Kasumi-1 (cell line): ENCODE data around the gene NDFIP1.

ENCODE experiments used
- DNase-seq, 2 experiments: peaks; one replicate each; lab custom pipeline; 2025; lab: John Stamatoyannopoulos, UW

The NDFIP1 gene

DNA sequence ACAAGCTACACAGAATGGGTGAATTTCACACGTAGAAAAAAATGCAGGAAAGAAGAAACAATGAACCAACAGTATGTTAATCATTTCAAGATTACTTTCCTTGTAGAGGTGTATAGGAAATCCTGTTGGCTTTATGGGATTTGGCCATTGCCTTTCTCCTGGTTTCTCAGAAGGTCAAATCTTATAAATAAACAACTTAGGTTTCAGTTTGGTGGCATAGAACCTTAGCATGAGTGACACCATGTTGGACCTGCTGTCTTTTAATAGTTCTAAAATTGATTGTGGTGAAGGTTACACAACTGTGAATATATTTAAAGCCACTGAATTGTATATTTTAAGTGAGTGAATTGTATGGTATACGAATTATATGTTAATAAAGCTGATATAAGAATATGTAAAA, 16.7 kb upstream of the NDFIP1 start:
- DNase-seq = no peak

DNA sequence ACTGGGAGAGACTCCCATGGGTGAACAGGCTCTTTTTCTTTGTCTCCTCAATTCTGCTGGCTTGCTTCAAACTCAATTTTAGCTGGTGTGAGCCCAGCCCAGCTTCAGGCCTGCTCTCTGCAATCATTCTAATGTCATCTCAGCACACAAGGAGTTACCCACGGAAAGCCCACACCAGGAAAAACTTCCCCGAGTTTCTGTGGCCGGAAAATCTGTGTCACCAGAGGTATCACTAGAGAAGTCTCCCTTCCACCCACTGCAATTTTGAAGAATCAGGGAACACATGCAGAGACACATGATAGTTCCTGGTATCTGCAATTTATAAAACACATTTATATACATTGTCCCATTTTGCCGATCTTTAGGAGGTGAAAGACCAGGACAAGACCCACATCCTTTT, 13.5 kb upstream of the NDFIP1 start:
- DNase-seq = no peak

GRCh38 chr5:142095651-142096330, 12.8 kb upstream of the NDFIP1 start:
- DNase-seq = no peak

- DNase-seq = no peak
Measured at GRCh38 chr5:142096382-142096781, 12.2 kb upstream of the NDFIP1 start.

DNA sequence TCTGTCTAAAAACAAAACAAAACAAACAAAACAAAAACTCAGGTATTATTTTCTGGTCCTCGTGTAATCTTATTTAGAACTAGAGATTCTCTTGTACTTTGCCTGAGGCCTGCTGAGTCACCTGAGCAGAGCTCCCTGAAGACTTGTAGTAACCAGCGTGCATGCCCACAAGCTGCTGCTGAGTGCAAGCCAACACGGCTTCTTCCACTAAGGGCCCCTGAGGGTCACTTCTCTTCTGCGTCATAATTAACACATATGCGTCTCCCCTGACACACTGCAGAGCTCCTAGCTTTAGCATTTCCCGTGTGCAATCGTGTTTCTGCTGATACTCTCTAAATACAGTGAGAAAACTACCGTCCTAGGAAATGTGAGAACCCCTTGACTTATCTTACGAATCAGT, 10.9 kb upstream of the NDFIP1 start:
- DNase-seq = no peak

- no peak for DNase-seq
Measured at GRCh38 chr5:142098275-142098674, 10.3 kb upstream of the NDFIP1 start.

GRCh38 chr5:142098931-142099330, 9.6 kb upstream of the NDFIP1 start:
- no peak for DNase-seq

GRCh38 chr5:142100307-142100706, 8.3 kb upstream of the NDFIP1 start:
- DNase-seq = no peak

DNA sequence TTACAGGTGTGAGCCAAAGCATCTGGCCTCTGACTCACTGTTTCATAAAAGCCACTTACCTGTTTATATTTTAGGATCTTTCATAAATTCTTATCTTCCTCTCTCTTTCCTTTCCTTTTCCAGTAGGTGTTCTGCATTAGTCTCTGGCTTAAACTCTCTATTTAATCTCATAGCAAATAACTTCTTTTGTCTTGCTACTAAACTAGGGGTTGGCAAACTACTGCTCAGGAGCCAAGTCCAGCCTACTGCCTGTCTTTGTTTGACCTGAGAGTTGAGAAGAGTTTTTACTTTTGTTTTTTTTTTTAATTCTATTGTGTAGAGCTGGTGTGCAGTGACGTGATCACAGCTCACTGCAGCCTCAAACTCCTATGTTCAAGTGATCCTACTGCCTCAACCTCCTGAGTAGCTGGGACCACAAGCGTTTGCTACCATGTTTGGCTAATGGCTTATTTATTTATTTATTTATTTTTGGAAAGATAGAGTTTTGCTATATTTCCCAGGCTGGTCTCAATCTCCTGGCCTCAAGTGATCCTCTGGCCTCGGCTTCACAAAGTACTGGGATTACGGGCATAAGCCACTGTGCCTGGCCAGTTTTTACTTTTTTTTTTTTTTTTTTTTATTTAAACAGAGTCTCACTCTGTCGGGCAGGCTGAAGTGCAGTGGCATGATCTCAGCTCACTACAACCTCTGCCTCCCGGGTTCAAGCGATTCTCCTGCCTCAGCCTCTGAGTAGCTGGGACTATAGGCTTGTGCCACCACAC, 5.4 kb upstream of the NDFIP1 start:
- no peak for DNase-seq

- DNase-seq = peak; percentile 25 to 33
Measured at GRCh38 chr5:142104491-142104890, 4.1 kb upstream of the NDFIP1 start.

GRCh38 chr5:142106061-142106460, 2.5 kb upstream of the NDFIP1 start:
- no peak for DNase-seq

DNA sequence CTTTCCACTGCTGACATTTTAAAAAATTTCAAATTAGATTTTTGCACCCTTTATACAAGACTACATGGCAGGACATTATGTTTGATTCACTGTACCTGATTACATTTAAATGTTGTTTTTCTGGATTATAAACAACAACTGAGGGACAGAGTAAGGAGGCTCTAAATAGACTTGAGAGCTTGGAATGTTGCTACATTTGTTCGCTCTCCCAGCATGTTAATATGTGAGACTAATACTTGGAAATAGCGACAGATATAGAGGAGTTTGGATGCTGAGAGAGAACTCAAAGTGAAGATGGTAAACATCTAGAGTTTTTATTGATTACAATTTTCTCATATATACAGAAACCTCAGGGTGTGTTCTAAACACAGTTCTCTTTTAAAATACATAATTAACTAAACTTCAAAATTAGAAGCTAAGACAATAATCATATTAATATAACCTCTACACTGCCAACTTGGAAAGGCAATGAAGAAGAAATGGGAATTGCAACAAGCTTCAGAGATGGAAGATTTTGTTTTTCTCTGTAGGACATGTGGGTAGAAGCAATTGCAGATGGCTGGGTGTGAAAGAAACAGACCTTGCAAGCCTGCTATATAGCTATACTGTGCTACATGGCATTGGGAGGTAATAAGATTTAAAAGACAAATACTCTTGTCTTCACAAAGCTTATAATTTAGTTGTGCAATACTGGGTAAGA, 1.4 kb upstream of the NDFIP1 start:
- DNase-seq = no peak

DNA sequence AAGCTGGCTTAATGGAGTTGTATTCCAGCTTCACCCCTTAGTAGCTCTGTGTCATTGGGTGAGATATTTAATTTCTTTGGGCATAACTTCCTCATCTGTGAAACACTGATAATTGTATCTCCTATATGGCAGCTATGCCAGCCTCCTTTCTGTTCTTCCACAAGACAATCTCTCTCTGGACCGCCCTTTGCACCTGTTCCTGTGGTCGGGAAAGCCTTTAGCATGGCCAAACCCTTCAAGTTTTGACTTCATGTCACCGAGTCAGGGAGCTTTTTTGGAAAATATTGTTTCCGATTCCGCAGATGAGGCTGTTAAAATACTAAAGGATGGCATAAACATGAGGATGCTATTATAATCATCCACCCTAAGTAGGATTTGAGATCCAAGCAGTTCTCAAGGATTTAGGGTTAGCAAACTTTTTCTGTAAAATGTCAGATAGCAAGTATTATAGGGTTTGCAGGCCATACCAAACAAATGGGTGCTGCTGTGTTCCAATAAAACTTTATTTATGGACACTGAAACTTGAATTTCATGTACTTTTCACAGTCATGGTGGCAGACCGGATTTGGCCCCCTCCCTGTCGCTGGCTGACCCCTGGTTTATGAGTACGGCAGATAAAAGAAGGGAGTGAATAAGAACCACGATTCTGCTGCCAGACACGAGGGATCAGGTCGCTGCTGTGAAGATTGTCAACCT, 695 bp upstream of the NDFIP1 start:
- DNase-seq = peak in 1 of 2 experiments; percentile 8

DNA sequence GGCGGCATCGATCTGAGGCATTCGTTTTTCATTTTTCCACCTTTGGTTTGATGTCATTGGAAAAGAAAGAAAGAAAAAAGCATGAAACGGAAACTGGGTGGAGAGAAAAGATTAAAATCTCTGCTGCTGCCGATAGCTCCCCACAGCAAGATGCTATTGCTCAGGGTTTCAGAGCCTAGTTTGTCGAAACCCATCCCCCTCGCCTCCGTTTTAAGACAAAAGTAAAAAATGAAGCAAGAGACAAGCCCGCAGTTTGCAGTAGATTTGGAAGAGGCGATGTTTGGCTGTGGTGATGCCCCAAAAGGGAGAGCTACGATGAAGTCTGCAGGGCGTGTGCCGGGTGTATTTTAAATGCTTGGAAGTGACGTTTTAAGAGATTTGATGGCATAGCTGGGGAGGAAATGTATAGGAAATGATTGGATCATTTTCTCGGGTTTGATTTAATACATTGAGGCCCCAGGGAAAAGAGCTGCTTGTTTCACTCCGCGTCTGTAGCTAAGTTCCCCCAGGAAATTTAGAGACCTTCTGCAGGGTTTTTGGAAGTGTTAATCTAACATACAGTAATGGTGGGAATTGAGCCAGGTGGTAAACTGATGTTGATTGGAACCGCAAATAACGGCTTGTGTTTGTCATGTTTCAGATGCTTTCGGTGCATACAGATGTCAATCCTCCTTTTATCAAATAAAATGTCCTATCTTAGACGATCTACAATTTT, 909 bp downstream of the NDFIP1 start:
- DNase-seq = peak in 1 of 2 experiments; percentile 31

- DNase-seq = peak; percentile 39 to 68
Measured at GRCh38 chr5:142110046-142110531, 1.5 kb downstream of the NDFIP1 start.

DNA sequence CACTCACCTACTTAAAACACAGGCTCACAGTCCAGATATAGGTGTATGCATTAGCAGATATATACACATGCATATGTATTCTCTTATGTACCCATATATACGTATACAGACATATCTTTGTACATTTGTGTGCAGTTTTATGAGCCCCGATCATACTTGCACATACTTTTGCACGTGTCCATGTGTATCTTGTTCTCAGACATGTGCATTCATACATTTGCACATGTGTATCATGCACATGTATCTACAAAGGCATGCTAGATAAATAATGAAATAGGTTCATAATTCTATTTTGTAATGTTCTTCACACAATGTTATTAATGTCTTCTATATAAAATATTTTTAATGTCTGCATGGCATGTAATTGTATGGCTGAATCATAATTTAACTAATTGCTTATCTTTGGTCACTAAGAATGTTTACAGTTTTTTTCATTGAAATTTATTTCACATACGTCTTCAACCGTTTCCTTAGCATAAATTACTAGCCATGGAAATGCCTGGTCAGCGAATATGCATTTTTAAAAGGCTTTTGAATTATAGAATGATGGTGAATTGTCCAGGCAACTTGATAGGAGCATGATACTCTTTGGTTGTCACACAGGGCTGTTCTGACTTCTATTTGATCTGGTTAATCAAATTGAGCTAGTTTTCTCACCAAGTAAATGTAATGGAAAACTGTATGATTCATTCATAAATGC, 2.6 kb downstream of the NDFIP1 start:
- DNase-seq = no peak

- no peak for DNase-seq
Measured at GRCh38 chr5:142114687-142115086, 6.1 kb downstream of the NDFIP1 start.

GRCh38 chr5:142115937-142116614, 7.5 kb downstream of the NDFIP1 start:
- DNase-seq = no peak

- no peak for DNase-seq
Measured at GRCh38 chr5:142117579-142118151, 9.1 kb downstream of the NDFIP1 start.

- DNase-seq = no peak
Measured at GRCh38 chr5:142118155-142118686, 9.6 kb downstream of the NDFIP1 start.
